ENCODE data around the gene BRSK2.

The BRSK2 gene

DNA sequence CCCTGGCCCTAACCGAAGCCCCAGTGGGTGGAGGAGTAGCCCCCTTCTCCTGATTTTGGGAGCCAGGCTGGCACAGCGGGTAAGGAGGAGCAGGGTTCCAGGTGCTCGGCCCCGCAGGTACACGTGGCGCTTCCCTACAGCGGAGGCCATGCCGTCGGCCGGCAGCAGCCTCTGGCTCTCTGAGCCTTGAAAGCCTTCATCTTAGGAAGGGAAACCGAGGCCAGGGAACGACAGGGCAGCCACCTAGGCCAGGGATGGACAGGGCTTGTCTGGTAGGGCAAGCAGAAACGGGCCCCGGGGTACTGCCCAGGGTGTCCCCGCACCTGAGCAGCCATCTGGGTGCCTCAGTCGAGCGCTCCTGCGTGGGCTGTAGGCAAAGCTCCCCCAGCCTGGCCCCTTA is 68.1 kb downstream of the BRSK2 start:
- TF ChIP-seq EZH2phosphoT487 (IDR thresholded peaks at IDR 0.05; ENCODE audit: low read length) (no peak), EZH2 (optimal IDR thresholded peaks at IDR 0.05; ENCODE audit: low read depth, low read length) (no peak)
- TF ChIP-seq, protein P1, sequence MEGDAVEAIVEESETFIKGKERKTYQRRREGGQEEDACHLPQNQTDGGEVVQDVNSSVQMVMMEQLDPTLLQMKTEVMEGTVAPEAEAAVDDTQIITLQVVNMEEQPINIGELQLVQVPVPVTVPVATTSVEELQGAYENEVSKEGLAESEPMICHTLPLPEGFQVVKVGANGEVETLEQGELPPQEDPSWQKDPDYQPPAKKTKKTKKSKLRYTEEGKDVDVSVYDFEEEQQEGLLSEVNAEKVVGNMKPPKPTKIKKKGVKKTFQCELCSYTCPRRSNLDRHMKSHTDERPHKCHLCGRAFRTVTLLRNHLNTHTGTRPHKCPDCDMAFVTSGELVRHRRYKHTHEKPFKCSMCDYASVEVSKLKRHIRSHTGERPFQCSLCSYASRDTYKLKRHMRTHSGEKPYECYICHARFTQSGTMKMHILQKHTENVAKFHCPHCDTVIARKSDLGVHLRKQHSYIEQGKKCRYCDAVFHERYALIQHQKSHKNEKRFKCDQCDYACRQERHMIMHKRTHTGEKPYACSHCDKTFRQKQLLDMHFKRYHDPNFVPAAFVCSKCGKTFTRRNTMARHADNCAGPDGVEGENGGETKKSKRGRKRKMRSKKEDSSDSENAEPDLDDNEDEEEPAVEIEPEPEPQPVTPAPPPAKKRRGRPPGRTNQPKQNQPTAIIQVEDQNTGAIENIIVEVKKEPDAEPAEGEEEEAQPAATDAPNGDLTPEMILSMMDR (IDR thresholded peaks at IDR 0.05; ENCODE audit: low read length), result no peak
- Histone ChIP-seq H3K4me2 (ENCODE audit: low read depth, low read length) (no peak overlapping the region), H3K9ac (ENCODE audit: low read length) (no peak overlapping the region), H3K79me2 (ENCODE audit: low read length) (no peaks in the 10 kb centered on the region), H3K9me2 (replicated peaks; ENCODE audit: insufficient read depth, low read length) (no peaks in the 10 kb centered on the region), H3K9me3 (replicated peaks; ENCODE audit: insufficient read depth, low read length) (no peaks in the 10 kb centered on the region), H3K4me3 (ENCODE audit: low read length) (no peak overlapping the region), H4K20me1 (ENCODE audit: insufficient read depth, low read length) (no peaks in the 10 kb centered on the region), H3K36me3 (replicated peaks; ENCODE audit: insufficient read depth, low read length) (no peaks in the 10 kb centered on the region), H2AFZ (ENCODE audit: low read length) (no peak overlapping the region), H3K27me3 (replicated peaks; ENCODE audit: insufficient read depth, low read length) (peaks cover 11% of the 10 kb centered on the region), H3K4me1 (ENCODE audit: low read length) (no peaks in the 10 kb centered on the region), H3K27ac (ENCODE audit: low read length) (no peak overlapping the region), H3F3A (ENCODE audit: insufficient read depth, low read length) (no peaks in the 10 kb centered on the region)
- no peak for DNase-seq

DNA sequence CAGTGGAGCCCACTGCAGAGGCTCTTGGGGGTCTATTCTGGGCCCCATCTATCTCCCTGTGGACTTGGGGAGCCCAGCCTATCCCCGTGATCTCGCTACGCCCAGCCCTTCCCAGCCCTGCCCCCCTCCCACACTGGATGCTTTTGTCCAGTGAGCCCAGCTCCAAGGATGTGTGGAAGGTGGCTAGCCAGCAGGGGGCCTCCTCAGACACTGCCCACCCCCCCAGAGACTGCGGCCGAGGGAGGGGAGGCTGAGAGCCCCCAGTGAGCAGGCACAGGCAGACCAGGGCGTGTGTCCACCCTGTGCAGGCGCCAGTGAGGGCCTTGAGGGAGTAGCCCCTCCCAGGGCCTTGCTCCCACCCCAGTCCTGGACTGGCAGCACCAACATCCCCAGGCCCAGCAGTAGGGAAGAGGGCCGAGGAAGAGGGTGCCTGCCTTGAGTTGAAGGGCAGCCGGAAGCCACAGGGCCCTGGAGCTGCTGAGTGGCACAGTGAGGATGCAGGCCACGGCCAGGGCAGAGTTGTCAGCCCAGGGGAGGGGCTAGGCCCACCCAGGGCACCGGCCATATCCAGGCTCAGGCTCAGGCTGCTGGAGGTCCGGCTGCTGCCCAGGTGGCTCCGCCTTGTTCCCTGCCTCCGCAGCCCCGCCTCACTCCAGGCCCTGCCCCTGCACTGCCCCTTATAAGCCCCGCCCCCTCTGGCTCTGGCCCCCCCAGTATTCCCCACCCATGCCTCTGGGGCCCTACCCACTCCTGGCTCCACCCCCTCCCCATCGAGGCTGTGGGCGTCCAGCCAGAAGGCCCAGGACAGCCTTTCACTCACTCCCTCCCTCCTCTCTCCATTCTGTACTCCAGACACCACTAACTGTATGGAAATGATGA is 68.8 kb downstream of the BRSK2 start:
- no peak overlapping the region for H3K27ac ChIP-seq (ENCODE audit: low read length)
- no peak for TF ChIP-seq EZH2 (optimal IDR thresholded peaks at IDR 0.05; ENCODE audit: low read depth, low read length)
- TF ChIP-seq, protein P1 (IDR thresholded peaks at IDR 0.05; ENCODE audit: low read length), result peak; percentile 18
- H3K9ac ChIP-seq (ENCODE audit: low read length), result no peak overlapping the region
- H3K79me2 ChIP-seq (ENCODE audit: low read length), result no peaks in the 10 kb centered on the region
- no peak for DNase-seq
- H3K4me2 ChIP-seq (ENCODE audit: low read depth, low read length), result no peak overlapping the region
- H3K4me1 ChIP-seq (ENCODE audit: low read length), result no peaks in the 10 kb centered on the region
- no peaks in the 10 kb centered on the region for H3F3A ChIP-seq (ENCODE audit: insufficient read depth, low read length)
- H3K9me2 ChIP-seq (replicated peaks; ENCODE audit: insufficient read depth, low read length), result no peaks in the 10 kb centered on the region
- no peak overlapping the region for H2AFZ ChIP-seq (ENCODE audit: low read length)
- H3K4me3 ChIP-seq (ENCODE audit: low read length), result no peak overlapping the region
- no peaks in the 10 kb centered on the region for H4K20me1 ChIP-seq (ENCODE audit: insufficient read depth, low read length)
- no peaks in the 10 kb centered on the region for H3K9me3 ChIP-seq (replicated peaks; ENCODE audit: insufficient read depth, low read length)
- H3K27me3 ChIP-seq (replicated peaks; ENCODE audit: insufficient read depth, low read length), result peaks cover 5% of the 10 kb centered on the region
- no peaks in the 10 kb centered on the region for H3K36me3 ChIP-seq (replicated peaks; ENCODE audit: insufficient read depth, low read length)

DNA sequence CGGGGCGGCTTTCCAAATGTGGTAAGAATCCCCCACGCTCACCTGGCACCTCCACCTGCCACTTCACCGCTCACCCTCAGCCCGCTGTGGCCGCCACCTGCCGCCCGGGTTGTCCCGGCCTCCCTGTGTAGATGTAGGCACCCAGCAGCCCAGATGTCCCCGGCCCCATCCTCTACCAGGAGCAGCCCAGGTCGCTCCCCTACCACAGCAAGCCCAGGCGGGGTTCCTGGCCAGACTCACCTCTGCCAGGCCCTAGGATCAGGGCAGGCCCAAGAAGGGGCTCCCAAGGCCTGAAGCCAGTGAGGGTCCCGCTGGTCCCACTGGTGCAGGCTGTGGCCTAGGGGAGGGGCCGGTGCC is 69.5 kb downstream of the BRSK2 start:
- Histone ChIP-seq H3K4me1 (ENCODE audit: low read length) (no peaks in the 10 kb centered on the region), H3K9me2 (replicated peaks; ENCODE audit: insufficient read depth, low read length) (no peaks in the 10 kb centered on the region), H3K4me3 (ENCODE audit: low read length) (no peak overlapping the region), H3K4me2 (ENCODE audit: low read depth, low read length) (no peak overlapping the region), H2AFZ (ENCODE audit: low read length) (no peak overlapping the region), H3F3A (ENCODE audit: insufficient read depth, low read length) (no peaks in the 10 kb centered on the region), H4K20me1 (ENCODE audit: insufficient read depth, low read length) (no peaks in the 10 kb centered on the region), H3K27me3 (replicated peaks; ENCODE audit: insufficient read depth, low read length) (peaks cover 5% of the 10 kb centered on the region), H3K9me3 (replicated peaks; ENCODE audit: insufficient read depth, low read length) (no peaks in the 10 kb centered on the region), H3K27ac (ENCODE audit: low read length) (no peak overlapping the region), H3K79me2 (ENCODE audit: low read length) (no peaks in the 10 kb centered on the region), H3K9ac (ENCODE audit: low read length) (no peak overlapping the region), H3K36me3 (replicated peaks; ENCODE audit: insufficient read depth, low read length) (no peaks in the 10 kb centered on the region)
- no peak for DNase-seq
- TF ChIP-seq, protein P1 (IDR thresholded peaks at IDR 0.05; ENCODE audit: low read length), result no peak
- TF ChIP-seq EZH2phosphoT487 (IDR thresholded peaks at IDR 0.05; ENCODE audit: low read length), result no peak
- TF ChIP-seq EZH2 (optimal IDR thresholded peaks at IDR 0.05; ENCODE audit: low read depth, low read length), result no peak
